ENCODE data around the gene RABGGTA.

GRCh38 chr14:24226473-24226872 is 44.9 kb downstream of the RABGGTA start:
- no peak for TF ChIP-seq CTCF (IDR thresholded peaks at IDR 0.05; ENCODE audit: low read depth, low read length, poor library complexity, severe bottlenecking)
- TF ChIP-seq EZH2phosphoT487 (IDR thresholded peaks at IDR 0.05; ENCODE audit: borderline replicate concordance, low read length), result no peak
